HCT116 (cell line): ENCODE measurements around the gene ATP8A2. TPM values are rescaled to one million over a fixed set of nuclear protein-coding genes. Genes with fewer than 3 reads are reported as not detected.

Source experiments
- ATAC-seq: fragments of 200-7000 bp; cut with Tn5 transposase; 2 replicates; pipeline ENCODE4 v1.9.1; 2020; ENCODE audit warnings: mild to moderate bottlenecking, moderate library complexity
- BruUV-seq: library from RNA; stranded (reverse); fragments of 400-500 nt; replicated peaks from 2 replicates; lab custom pipeline; 2021; lab: Mats Ljungman, UMichigan
- CTCF ChIA-PET: fragments of 300-600 bp; sonication (Branson Sonifier 250); formaldehyde crosslinking; loops from one replicate; lab custom pipeline; 2021; ENCODE audit warnings: antibody characterized with exemption; lab: Charles Lee
- POLR2A ChIA-PET: fragments of 300-600, 350-600 bp; sonication (Branson Sonifier 250); formaldehyde crosslinking; loops from one replicate; lab custom pipeline; 2021; ENCODE audit warnings: antibody characterized with exemption; lab: Charles Lee
- RAD21 ChIA-PET, 2 experiments: fragments of 300-600 bp; sonication (Branson Sonifier 250); formaldehyde crosslinking; loops; one replicate each; lab custom pipeline; 2023; ENCODE audit warnings: low total read pairs in 2 of 2; ENCODE audit not compliant: uncharacterized antibody in 2 of 2, unreplicated experiment in 2 of 2, low non-redundant PET in 1 of 2; lab: Charles Lee
- DNase-seq: peaks from one replicate; pipeline ENCODE4 v3.0.0-alpha.2; 2010; ENCODE audit warnings: low read depth, low spot score
- H2AFZ ChIP-seq: fragments of 200-600 bp; shearing (Covaris generic), sonication (generic); 2 replicates; pipeline ENCODE4 v1.6.1; 2017; ENCODE audit warnings: low read depth, mixed run types, mixed read lengths, antibody characterized with exemption, low read length; ENCODE audit not compliant: poor library complexity, severe bottlenecking
- H3K27ac ChIP-seq: 2 replicates; pipeline ENCODE4 v1.5.1; 2012; ENCODE audit warnings: low read depth, low read length
- H3K27me3 ChIP-seq: fragments of 200-600 bp; sonication (generic); 2 replicates; pipeline ENCODE4 v1.6.1; 2016; ENCODE audit warnings: mixed run types, low read length, mixed read lengths; ENCODE audit not compliant: insufficient read depth
- H3K36me3 ChIP-seq, 2 experiments: fragments of 200-500 bp in 1 of 2; fragments of 200-600 bp in 1 of 2; sonication (Bioruptor generic) in 1 of 2; sonication (generic) in 1 of 2; 2 replicates each; pipeline versions ENCODE4 v1.5.1 to v1.6.1; 2014 to 2016; ENCODE audit warnings: low read length in 2 of 2, inconsistent platforms in 1 of 2, mixed read lengths in 1 of 2, mixed run types in 1 of 2; ENCODE audit not compliant: insufficient read depth in 2 of 2, control insufficient read depth in 1 of 2
- H3K4me1 ChIP-seq, 2 experiments: fragments of 200-600 bp in 1 of 2; sonication (generic) in 1 of 2; 2 replicates each; pipeline versions ENCODE4 v1.5.1 to v1.6.1; 2012 to 2017; ENCODE audit warnings: low read length in 2 of 2, inconsistent platforms in 1 of 2, mild to moderate bottlenecking in 1 of 2, mixed read lengths in 1 of 2, mixed run types in 1 of 2, moderate library complexity in 1 of 2; ENCODE audit not compliant: insufficient read depth in 2 of 2, control insufficient read depth in 1 of 2
- H3K4me2 ChIP-seq: fragments of 200-600 bp; sonication (generic); 2 replicates; pipeline ENCODE4 v1.6.1; 2017; ENCODE audit warnings: mixed run types, low read length, mixed read lengths
- H3K4me3 ChIP-seq, 2 experiments: fragments of 200-600 bp in 1 of 2; sonication (generic) in 1 of 2; replicated peaks in 1 of 2; 2 replicates each; pipeline ENCODE4 v1.5.1; 2011 to 2016; ENCODE audit warnings: low read length in 2 of 2, control low read depth in 1 of 2, low read depth in 1 of 2, mild to moderate bottlenecking in 1 of 2, mixed read lengths in 1 of 2, mixed run types in 1 of 2
- H3K79me2 ChIP-seq: fragments of 200-600 bp; sonication (generic); 2 replicates; pipeline ENCODE4 v1.6.1; 2017; ENCODE audit warnings: mild to moderate bottlenecking, mixed run types, low read length, moderate library complexity, mixed read lengths; ENCODE audit not compliant: insufficient read depth
- H3K9ac ChIP-seq: fragments of 200-600 bp; sonication (generic); 2 replicates; pipeline ENCODE4 v1.6.1; 2016; ENCODE audit warnings: low read length, mixed read lengths
- H3K9me2 ChIP-seq: fragments of 200-600 bp; sonication (generic), shearing (Covaris generic); 2 replicates; pipeline ENCODE4 v1.6.1; 2017; ENCODE audit warnings: mixed run types, mild to moderate bottlenecking, moderate library complexity; ENCODE audit not compliant: insufficient read depth
- H3K9me3 ChIP-seq, 2 experiments: fragments of 200-500 bp in 1 of 2; fragments of 200-600 bp in 1 of 2; sonication (Bioruptor generic) in 1 of 2; sonication (generic) in 1 of 2; 2 replicates each; pipeline ENCODE4 v1.6.1; 2014 to 2017; ENCODE audit warnings: low read length in 2 of 2, mixed read lengths in 2 of 2, inconsistent platforms in 1 of 2, low read depth in 1 of 2, mild to moderate bottlenecking in 1 of 2, mixed run types in 1 of 2, moderate library complexity in 1 of 2; ENCODE audit not compliant: control insufficient read depth in 1 of 2, insufficient read depth in 1 of 2
- H4K20me1 ChIP-seq: fragments of 200-600 bp; sonication (generic), shearing (Covaris generic); 2 replicates; pipeline ENCODE4 v1.6.1; 2017; ENCODE audit warnings: mixed run types, mild to moderate bottlenecking, moderate library complexity; ENCODE audit not compliant: insufficient read depth
- ATF3 ChIP-seq: IDR thresholded peaks from 2 replicates; pipeline ENCODE4 v1.6.1; 2012
- CBX3 ChIP-seq: IDR thresholded peaks from 2 replicates; pipeline ENCODE4 v1.6.1; 2012; ENCODE audit warnings: low read depth
- CEBPB ChIP-seq: IDR thresholded peaks from 2 replicates; pipeline ENCODE4 v1.6.1; 2012; ENCODE audit warnings: low read depth
- EGR1 ChIP-seq: IDR thresholded peaks from 2 replicates; pipeline ENCODE4 v1.6.1; 2012; ENCODE audit warnings: low read depth
- ELF1 ChIP-seq: IDR thresholded peaks from 2 replicates; pipeline ENCODE4 v1.6.1; 2012; ENCODE audit warnings: low read depth, borderline replicate concordance
- EZH2 ChIP-seq: fragments of 200-600 bp; sonication (generic); IDR thresholded peaks from 2 replicates; pipeline ENCODE4 v1.6.1; 2017; ENCODE audit warnings: antibody characterized with exemption, mixed run types
- FOSL1 ChIP-seq: IDR thresholded peaks from 2 replicates; pipeline ENCODE4 v1.6.1; 2012; ENCODE audit warnings: low read depth
- POLR2A ChIP-seq: IDR thresholded peaks from 2 replicates; pipeline ENCODE4 v1.7.0; 2011; ENCODE audit warnings: borderline replicate concordance; ENCODE audit not compliant: insufficient read depth, insufficient read length; ENCODE audit errors: extremely low read depth
- POLR2AphosphoS5 ChIP-seq: IDR thresholded peaks from 2 replicates; pipeline ENCODE4 v1.6.1; 2011; ENCODE audit warnings: mild to moderate bottlenecking, low read depth, low read length, moderate library complexity
- RAD21 ChIP-seq: IDR thresholded peaks from 2 replicates; pipeline ENCODE4 v1.6.1; 2012; ENCODE audit warnings: low read depth, mild to moderate bottlenecking
- REST ChIP-seq: IDR thresholded peaks from 2 replicates; pipeline ENCODE4 v1.6.1; 2012; ENCODE audit warnings: low read depth
- SIN3A ChIP-seq: IDR thresholded peaks from 2 replicates; pipeline ENCODE4 v1.6.1; 2012; ENCODE audit warnings: low read depth
- SRF ChIP-seq: IDR thresholded peaks from 2 replicates; pipeline ENCODE4 v1.6.1; 2012; ENCODE audit warnings: low read depth
- TCF7L2 ChIP-seq: IDR thresholded peaks from 2 replicates; pipeline ENCODE4 v1.7.0; 2011; ENCODE audit warnings: borderline replicate concordance, inconsistent platforms; ENCODE audit not compliant: insufficient read depth, insufficient read length; ENCODE audit errors: extremely low read depth
- YY1 ChIP-seq: IDR thresholded peaks from 2 replicates; pipeline ENCODE4 v1.6.1; 2011; ENCODE audit warnings: low read length, low read depth, moderate library complexity, mild to moderate bottlenecking; ENCODE audit not compliant: insufficient replicate concordance; ENCODE audit errors: extremely low read depth
- ZFX ChIP-seq: fragments of 450-650 bp; IDR thresholded peaks from 2 replicates; pipeline ENCODE4 v1.6.1; 2017
- ZNF274 ChIP-seq: fragments of 200-500 bp; sonication (Bioruptor generic); IDR thresholded peaks from 2 replicates; pipeline ENCODE4 v1.6.1; 2014; ENCODE audit warnings: mild to moderate bottlenecking, low read depth, low read length, inconsistent platforms
- intact Hi-C: fragments of 100-400 bp; cut with micrococcal nuclease; formaldehyde crosslinking; loops from 2 replicates; pipeline ENCODE4 v1.10.0; 2022
- total RNA-seq: library from RNA; stranded (reverse); gene quantifications from one replicate; pipeline ENCODE4 v1.2.1, GENCODE V29; 2021; ENCODE audit not compliant: unreplicated experiment
- TF ChIP-seq, protein P1 (sequence below): IDR thresholded peaks from 2 replicates; pipeline ENCODE4 v1.6.1; 2011; ENCODE audit warnings: mild to moderate bottlenecking, low read length, moderate library complexity; ENCODE audit not compliant: insufficient replicate concordance; ENCODE audit errors: extremely low read depth
- TF ChIP-seq, protein P2 (sequence below): IDR thresholded peaks from 2 replicates; pipeline ENCODE4 v1.6.1; 2012

ATP8A2 gene
- total RNA-seq, 1 experiment from 2014 or later, result not detected

- ATAC-seq (no peak), DNase-seq (no peak)
- H3K27ac ChIP-seq, result no peak overlapping the region
- no peak overlapping the region for H3K4me3 ChIP-seq
- no peaks in the 10 kb centered on the region for H3K9me3 ChIP-seq
- intact Hi-C loops, result no loop called here
- H3K79me2 ChIP-seq, result no peaks in the 10 kb centered on the region
- RAD21 ChIA-PET, result no interaction called here
- no peaks in the 10 kb centered on the region for H3K36me3 ChIP-seq
- no peaks in the 10 kb centered on the region for H4K20me1 ChIP-seq
- no peaks in the 10 kb centered on the region for H3K9me2 ChIP-seq
- CTCF ChIA-PET, result no interaction called here
- 0 out of 2 replicates have a peak, but pooled peaks cover 6% of the 10 kb centered on the region for H3K27me3 ChIP-seq
- no TSS peak for BruUV-seq
- H2AFZ ChIP-seq, result no peak overlapping the region
- POLR2A ChIA-PET, result no interaction called here
- no peaks in the 10 kb centered on the region for H3K4me1 ChIP-seq
- H3K4me2 ChIP-seq, result no peak overlapping the region
- H3K9ac ChIP-seq, result no peak overlapping the region
- TF ChIP-seq TCF7L2 (no peak), SRF (no peak), FOSL1 (no peak), EZH2 (no peak), RAD21 (no peak), ATF3 (no peak), ZFX (no peak), CBX3 (no peak), EGR1 (no peak), REST (no peak), CEBPB (no peak), SIN3A (no peak), POLR2AphosphoS5 (no peak), POLR2A (no peak), ELF1 (no peak), YY1 (no peak), ZNF274 (no peak)
- TF ChIP-seq, protein P1, sequence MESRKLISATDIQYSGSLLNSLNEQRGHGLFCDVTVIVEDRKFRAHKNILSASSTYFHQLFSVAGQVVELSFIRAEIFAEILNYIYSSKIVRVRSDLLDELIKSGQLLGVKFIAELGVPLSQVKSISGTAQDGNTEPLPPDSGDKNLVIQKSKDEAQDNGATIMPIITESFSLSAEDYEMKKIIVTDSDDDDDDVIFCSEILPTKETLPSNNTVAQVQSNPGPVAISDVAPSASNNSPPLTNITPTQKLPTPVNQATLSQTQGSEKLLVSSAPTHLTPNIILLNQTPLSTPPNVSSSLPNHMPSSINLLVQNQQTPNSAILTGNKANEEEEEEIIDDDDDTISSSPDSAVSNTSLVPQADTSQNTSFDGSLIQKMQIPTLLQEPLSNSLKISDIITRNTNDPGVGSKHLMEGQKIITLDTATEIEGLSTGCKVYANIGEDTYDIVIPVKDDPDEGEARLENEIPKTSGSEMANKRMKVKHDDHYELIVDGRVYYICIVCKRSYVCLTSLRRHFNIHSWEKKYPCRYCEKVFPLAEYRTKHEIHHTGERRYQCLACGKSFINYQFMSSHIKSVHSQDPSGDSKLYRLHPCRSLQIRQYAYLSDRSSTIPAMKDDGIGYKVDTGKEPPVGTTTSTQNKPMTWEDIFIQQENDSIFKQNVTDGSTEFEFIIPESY, result no peak
- TF ChIP-seq, protein P2, sequence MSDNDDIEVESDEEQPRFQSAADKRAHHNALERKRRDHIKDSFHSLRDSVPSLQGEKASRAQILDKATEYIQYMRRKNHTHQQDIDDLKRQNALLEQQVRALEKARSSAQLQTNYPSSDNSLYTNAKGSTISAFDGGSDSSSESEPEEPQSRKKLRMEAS, result no peak
Measured at GRCh38 chr13:25469169-25469525, 97.4 kb downstream of the ATP8A2 start.
